Measurements from ENCODE around the gene P4HA2.

The P4HA2 gene

DNA sequence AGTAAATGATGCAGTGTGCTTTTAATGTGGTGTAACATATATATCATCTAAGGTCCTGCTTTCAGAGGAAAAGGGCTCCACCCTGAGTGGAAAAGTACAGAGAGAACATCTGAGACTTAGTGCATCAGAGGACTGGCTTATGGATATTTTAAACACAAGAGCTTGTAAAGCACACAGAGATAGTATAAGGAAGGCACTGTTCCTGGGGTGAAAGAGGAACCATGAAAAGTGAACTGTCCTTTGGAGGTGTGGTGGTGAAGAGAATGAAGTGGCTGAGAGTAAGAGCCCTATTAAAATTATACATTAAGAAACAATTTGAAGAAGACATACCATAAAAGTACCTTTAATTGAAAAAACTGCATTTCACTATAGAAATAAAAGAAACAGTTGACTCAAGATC, 85.2 kb downstream of the P4HA2 start:
- no peak for DNase-seq (ENCODE audit: low read depth)

Measured in HS-27A (cell line).